ENCODE data around the gene PEX5L. TPM values are rescaled to one million over a fixed set of nuclear protein-coding genes. Genes with fewer than 3 reads are reported as not detected.

Gene PEX5L
- polyA plus RNA-seq, 1 of the 3 experiments (the other 2 are of a cell fraction) = not detected

DNA sequence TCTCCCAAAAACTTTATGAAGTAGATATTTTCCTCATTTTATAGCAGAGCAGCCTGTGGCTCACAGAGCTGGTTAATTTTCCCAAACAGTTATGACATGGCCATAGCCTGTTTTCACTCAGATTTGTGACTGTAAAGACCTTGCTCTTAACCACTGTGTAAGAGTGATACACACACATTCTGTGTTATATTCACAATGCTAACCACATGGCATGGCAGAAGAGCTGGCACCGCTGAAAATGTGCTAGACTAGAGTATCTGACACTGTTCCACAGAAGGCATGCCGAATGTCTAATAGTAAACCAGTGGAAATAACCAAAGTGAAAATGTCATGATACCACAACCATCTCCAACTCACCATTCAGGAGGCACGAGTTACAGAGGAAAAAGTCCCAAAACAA lies 71.8 kb downstream of the PEX5L start:
- no peak overlapping the region for H3K4me3 ChIP-seq (ENCODE audit: low read depth in 2 of 2, low read length in 1 of 2)
- no peaks in the 10 kb centered on the region for H3K4me1 ChIP-seq (ENCODE audit: control insufficient read depth in 1 of 2, insufficient read depth in 2 of 2, low read depth in 1 of 2, low read length in 1 of 2)
- no peak overlapping the region for H3K4me2 ChIP-seq
- H2AFZ ChIP-seq (ENCODE audit: low read depth) = no peak overlapping the region
- no peaks in the 10 kb centered on the region for H3K9me3 ChIP-seq
- no peaks in the 10 kb centered on the region for H3K36me3 ChIP-seq (replicated peaks in 1 of 2; ENCODE audit: control insufficient read depth in 1 of 2, insufficient read depth in 2 of 2, low read length in 1 of 2)
- H3K79me2 ChIP-seq (ENCODE audit: insufficient read depth) = no peaks in the 10 kb centered on the region
- ChIA-PET CTCF (interaction anchor here (0.7 kb wide), 1 partner anchor 38 kb away, joined by 3 read pairs; no protein-coding TSS in a partner anchor), POLR2A (no interaction called here)
- no peak overlapping the region for H3K9ac ChIP-seq
- 16% methylated on average over 3 of the region's 3 CpGs for WGBS (ENCODE audit: low lambda C conversion rate)
- no peak for DNase-seq
- no peaks in the 10 kb centered on the region for H4K20me1 ChIP-seq (ENCODE audit: insufficient read depth)
- no peak overlapping the region for H3K27ac ChIP-seq (ENCODE audit: low read depth in 2 of 2, low read length in 1 of 2)
- TF ChIP-seq, protein P1, sequence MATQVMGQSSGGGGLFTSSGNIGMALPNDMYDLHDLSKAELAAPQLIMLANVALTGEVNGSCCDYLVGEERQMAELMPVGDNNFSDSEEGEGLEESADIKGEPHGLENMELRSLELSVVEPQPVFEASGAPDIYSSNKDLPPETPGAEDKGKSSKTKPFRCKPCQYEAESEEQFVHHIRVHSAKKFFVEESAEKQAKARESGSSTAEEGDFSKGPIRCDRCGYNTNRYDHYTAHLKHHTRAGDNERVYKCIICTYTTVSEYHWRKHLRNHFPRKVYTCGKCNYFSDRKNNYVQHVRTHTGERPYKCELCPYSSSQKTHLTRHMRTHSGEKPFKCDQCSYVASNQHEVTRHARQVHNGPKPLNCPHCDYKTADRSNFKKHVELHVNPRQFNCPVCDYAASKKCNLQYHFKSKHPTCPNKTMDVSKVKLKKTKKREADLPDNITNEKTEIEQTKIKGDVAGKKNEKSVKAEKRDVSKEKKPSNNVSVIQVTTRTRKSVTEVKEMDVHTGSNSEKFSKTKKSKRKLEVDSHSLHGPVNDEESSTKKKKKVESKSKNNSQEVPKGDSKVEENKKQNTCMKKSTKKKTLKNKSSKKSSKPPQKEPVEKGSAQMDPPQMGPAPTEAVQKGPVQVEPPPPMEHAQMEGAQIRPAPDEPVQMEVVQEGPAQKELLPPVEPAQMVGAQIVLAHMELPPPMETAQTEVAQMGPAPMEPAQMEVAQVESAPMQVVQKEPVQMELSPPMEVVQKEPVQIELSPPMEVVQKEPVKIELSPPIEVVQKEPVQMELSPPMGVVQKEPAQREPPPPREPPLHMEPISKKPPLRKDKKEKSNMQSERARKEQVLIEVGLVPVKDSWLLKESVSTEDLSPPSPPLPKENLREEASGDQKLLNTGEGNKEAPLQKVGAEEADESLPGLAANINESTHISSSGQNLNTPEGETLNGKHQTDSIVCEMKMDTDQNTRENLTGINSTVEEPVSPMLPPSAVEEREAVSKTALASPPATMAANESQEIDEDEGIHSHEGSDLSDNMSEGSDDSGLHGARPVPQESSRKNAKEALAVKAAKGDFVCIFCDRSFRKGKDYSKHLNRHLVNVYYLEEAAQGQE (IDR thresholded peaks at IDR 0.05; ENCODE audit: low read depth, low read length) = no peak
- no peak for TF ChIP-seq FOSL2 (IDR thresholded peaks at IDR 0.05; ENCODE audit: borderline replicate concordance, low read depth)
- no peak for TF ChIP-seq TCF12 (IDR thresholded peaks at IDR 0.05)
- no peak for TF ChIP-seq NFIC (IDR thresholded peaks at IDR 0.05; ENCODE audit: borderline replicate concordance)
- no peak for TF ChIP-seq MXI1 (IDR thresholded peaks at IDR 0.05; ENCODE audit: low read depth, low read length)
- TF ChIP-seq, protein P2, sequence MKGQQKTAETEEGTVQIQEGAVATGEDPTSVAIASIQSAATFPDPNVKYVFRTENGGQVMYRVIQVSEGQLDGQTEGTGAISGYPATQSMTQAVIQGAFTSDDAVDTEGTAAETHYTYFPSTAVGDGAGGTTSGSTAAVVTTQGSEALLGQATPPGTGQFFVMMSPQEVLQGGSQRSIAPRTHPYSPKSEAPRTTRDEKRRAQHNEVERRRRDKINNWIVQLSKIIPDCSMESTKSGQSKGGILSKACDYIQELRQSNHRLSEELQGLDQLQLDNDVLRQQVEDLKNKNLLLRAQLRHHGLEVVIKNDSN (IDR thresholded peaks at IDR 0.05; ENCODE audit: borderline replicate concordance, low read depth) = no peak
- TF ChIP-seq RAD21 (IDR thresholded peaks at IDR 0.05; ENCODE audit: low read length) = no peak
- TF ChIP-seq MEF2A (IDR thresholded peaks at IDR 0.05; ENCODE audit: borderline replicate concordance, low read depth) = no peak
- TF ChIP-seq EZH2phosphoT487 (IDR thresholded peaks at IDR 0.05; ENCODE audit: borderline replicate concordance, low read depth) = no peak
- no peak for TF ChIP-seq RXRA (IDR thresholded peaks at IDR 0.05; ENCODE audit: borderline replicate concordance, low read depth)
- no peak for TF ChIP-seq TAF1 (IDR thresholded peaks at IDR 0.05; ENCODE audit: borderline replicate concordance, low read depth, low read length)
- no peak for TF ChIP-seq JUND (IDR thresholded peaks at IDR 0.05)
- TF ChIP-seq, protein P3, sequence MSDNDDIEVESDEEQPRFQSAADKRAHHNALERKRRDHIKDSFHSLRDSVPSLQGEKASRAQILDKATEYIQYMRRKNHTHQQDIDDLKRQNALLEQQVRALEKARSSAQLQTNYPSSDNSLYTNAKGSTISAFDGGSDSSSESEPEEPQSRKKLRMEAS (IDR thresholded peaks at IDR 0.05; ENCODE audit: low read depth) = no peak
- no peaks in the 10 kb centered on the region for H3K9me2 ChIP-seq
- peaks cover 5% of the 10 kb centered on the region for H3F3A ChIP-seq (replicated peaks; ENCODE audit: insufficient read depth)
- H3K27me3 ChIP-seq (ENCODE audit: insufficient read depth) = no peaks in the 10 kb centered on the region

Data from SK-N-SH (cell line).